Lower leg skin (tissue), 3 donors: Measurements from ENCODE around the gene ULBP2.

Source experiments
- POLR2A ChIP-seq, 2 donors: fragments of 450-650 bp; IDR thresholded peaks; one replicate each; pipeline ENCODE4 v1.6.1; 2016 to 2017; ENCODE audit warnings: antibody characterized with exemption in 2 of 2, mild to moderate bottlenecking in 1 of 2, moderate library complexity in 1 of 2
- TF ChIP-seq, protein P1 (sequence below), 3 donors: fragments of 450-650 bp; IDR thresholded peaks; one replicate each; pipeline ENCODE4 v1.5.1; 2016; ENCODE audit warnings: antibody characterized with exemption in 3 of 3, mild to moderate bottlenecking in 3 of 3, moderate library complexity in 2 of 3

DNA sequence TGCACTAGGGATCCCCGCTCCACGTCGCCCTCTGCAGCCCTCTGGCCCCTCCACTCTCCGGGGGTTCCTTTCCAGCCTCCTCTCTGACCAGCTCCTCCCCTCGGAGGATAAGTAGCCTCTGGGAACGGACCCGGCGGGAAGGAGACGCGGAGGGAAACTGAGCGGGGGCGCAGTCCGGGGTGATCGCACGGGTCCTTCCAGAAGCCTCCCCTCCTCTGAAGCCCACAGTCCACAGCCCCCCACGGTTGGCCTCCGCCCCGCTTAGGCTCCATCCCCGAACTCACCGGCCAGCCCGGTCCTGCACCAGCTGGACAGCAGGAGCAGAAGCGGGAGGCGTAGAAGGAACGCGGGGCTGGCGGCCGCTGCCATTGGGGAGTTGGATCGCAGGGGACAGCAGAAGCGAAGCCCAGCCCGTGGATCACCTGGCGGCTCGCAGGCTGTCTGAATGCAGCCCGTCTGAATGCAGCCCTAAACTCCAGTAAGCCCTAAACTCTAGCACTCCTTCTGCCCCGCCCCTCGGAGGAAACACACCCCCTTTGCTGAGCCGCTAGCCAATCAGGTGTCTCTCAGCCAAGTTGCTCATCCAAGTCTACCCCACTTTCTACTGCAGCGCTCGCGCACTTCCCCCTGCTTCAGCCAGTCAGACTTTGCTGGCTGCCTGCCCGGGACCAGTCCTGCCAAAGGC lies 19.0 kb upstream of the ULBP2 start, which contains the start of gene RAET1G:
- TF ChIP-seq, protein P1, sequence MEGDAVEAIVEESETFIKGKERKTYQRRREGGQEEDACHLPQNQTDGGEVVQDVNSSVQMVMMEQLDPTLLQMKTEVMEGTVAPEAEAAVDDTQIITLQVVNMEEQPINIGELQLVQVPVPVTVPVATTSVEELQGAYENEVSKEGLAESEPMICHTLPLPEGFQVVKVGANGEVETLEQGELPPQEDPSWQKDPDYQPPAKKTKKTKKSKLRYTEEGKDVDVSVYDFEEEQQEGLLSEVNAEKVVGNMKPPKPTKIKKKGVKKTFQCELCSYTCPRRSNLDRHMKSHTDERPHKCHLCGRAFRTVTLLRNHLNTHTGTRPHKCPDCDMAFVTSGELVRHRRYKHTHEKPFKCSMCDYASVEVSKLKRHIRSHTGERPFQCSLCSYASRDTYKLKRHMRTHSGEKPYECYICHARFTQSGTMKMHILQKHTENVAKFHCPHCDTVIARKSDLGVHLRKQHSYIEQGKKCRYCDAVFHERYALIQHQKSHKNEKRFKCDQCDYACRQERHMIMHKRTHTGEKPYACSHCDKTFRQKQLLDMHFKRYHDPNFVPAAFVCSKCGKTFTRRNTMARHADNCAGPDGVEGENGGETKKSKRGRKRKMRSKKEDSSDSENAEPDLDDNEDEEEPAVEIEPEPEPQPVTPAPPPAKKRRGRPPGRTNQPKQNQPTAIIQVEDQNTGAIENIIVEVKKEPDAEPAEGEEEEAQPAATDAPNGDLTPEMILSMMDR (IDR thresholded peaks at IDR 0.05), result no peak
- TF ChIP-seq POLR2A (IDR thresholded peaks at IDR 0.05), result no peak
